GM23248 (cell line): ENCODE measurements around the gene CDK12. TPM values are rescaled to one million over a fixed set of nuclear protein-coding genes. Genes with fewer than 3 reads are reported as not detected.

Source experiments
- DNase-seq: peaks from one replicate; pipeline ENCODE4 v3.0.0-alpha.2; 2015
- H2AFZ ChIP-seq: fragments of 200-600 bp; sonication (generic); 2 replicates; pipeline ENCODE4 v1.6.1; 2016; ENCODE audit warnings: antibody characterized with exemption
- H3F3A ChIP-seq: fragments of 200-600 bp; sonication (generic); 2 replicates; pipeline ENCODE4 v1.6.1; 2016; ENCODE audit warnings: mild to moderate bottlenecking, antibody characterized with exemption, mixed run types; ENCODE audit not compliant: insufficient read depth
- H3K27ac ChIP-seq: fragments of 200-600 bp; sonication (generic); 2 replicates; pipeline ENCODE4 v1.5.1; 2016; ENCODE audit warnings: mild to moderate bottlenecking
- H3K27me3 ChIP-seq: fragments of 200-600 bp; sonication (generic); replicated peaks from 2 replicates; pipeline ENCODE4 v1.6.1; 2016; ENCODE audit warnings: mild to moderate bottlenecking; ENCODE audit not compliant: insufficient read depth
- H3K36me3 ChIP-seq: fragments of 200-600 bp; sonication (generic); 2 replicates; pipeline ENCODE4 v1.6.1; 2016; ENCODE audit warnings: low read depth, mild to moderate bottlenecking
- H3K4me1 ChIP-seq: fragments of 200-600 bp; sonication (generic); 2 replicates; pipeline ENCODE4 v1.6.1; 2016; ENCODE audit warnings: mild to moderate bottlenecking; ENCODE audit not compliant: insufficient read depth
- H3K4me2 ChIP-seq: fragments of 200-600 bp; sonication (generic); one replicate; pipeline ENCODE4 v1.6.1; 2016; ENCODE audit warnings: mild to moderate bottlenecking; ENCODE audit not compliant: unreplicated experiment
- H3K4me3 ChIP-seq: fragments of 200-600 bp; sonication (generic); 2 replicates; pipeline ENCODE4 v1.5.1; 2016; ENCODE audit warnings: mild to moderate bottlenecking
- H3K79me2 ChIP-seq: fragments of 200-600 bp; sonication (generic); 2 replicates; pipeline ENCODE4 v1.6.1; 2016; ENCODE audit warnings: mild to moderate bottlenecking; ENCODE audit not compliant: insufficient read depth
- H3K9ac ChIP-seq: fragments of 200-600 bp; sonication (generic); 2 replicates; pipeline ENCODE4 v1.6.1; 2016; ENCODE audit warnings: mild to moderate bottlenecking
- H3K9me2 ChIP-seq: fragments of 200-600 bp; sonication (generic); 2 replicates; pipeline ENCODE4 v1.6.1; 2016; ENCODE audit warnings: mixed run types, mild to moderate bottlenecking, moderate library complexity; ENCODE audit not compliant: insufficient read depth
- H3K9me3 ChIP-seq: fragments of 200-600 bp; sonication (generic); one replicate; pipeline ENCODE4 v1.6.1; 2017; ENCODE audit warnings: low read depth
- H4K20me1 ChIP-seq: fragments of 200-600 bp; sonication (generic); 2 replicates; pipeline ENCODE4 v1.6.0; 2016; ENCODE audit not compliant: insufficient read depth
- EZH2 ChIP-seq: fragments of 200-600 bp; sonication (generic); IDR thresholded peaks from 2 replicates; pipeline ENCODE4 v1.6.1; 2018; ENCODE audit warnings: antibody characterized with exemption, mild to moderate bottlenecking; ENCODE audit not compliant: insufficient read depth, poor library complexity, severe bottlenecking
- EZH2phosphoT487 ChIP-seq: fragments of 200-600 bp; sonication (generic); IDR thresholded peaks from 2 replicates; pipeline ENCODE4 v1.6.1; 2018; ENCODE audit warnings: antibody characterized with exemption, moderate library complexity, mild to moderate bottlenecking, low read depth; ENCODE audit not compliant: insufficient read depth
- WGBS, 2 experiments: methylation state at CpG; one replicate each; pipeline ENCODE4 v1.1.6; 2015 to 2017; ENCODE audit warnings: low lambda C conversion rate in 2 of 2, low coverage in 1 of 2; ENCODE audit errors: missing lambda C conversion rate in 2 of 2; 5-methylcytosine and 5-hydroxymethylcytosine counted together
- in situ Hi-C: fragments of 300-500 bp; cut with MboI; formaldehyde crosslinking; loops from 2 replicates; pipeline ENCODE4 v1.15.0; 2020
- polyA plus RNA-seq: library from polyadenylated mRNA; unstranded; fragments of >200 nt; fragmentation: Nextera tagmentation; extraction: Ambion mirVana; gene quantifications from 2 replicates; pipeline ENCODE4 v1.2.1, GENCODE V29; 2016
- total RNA-seq: library from RNA; depleted of rRNA; stranded (reverse); fragments of >200 nt; shearing (Covaris generic); gene quantifications from 2 replicates; pipeline ENCODE4 v1.2.3, GENCODE V29; 2014

Gene CDK12
- total and polyA plus RNA-seq, 2 experiments from 2014 or later = 8.9 to 21.1 TPM

DNA sequence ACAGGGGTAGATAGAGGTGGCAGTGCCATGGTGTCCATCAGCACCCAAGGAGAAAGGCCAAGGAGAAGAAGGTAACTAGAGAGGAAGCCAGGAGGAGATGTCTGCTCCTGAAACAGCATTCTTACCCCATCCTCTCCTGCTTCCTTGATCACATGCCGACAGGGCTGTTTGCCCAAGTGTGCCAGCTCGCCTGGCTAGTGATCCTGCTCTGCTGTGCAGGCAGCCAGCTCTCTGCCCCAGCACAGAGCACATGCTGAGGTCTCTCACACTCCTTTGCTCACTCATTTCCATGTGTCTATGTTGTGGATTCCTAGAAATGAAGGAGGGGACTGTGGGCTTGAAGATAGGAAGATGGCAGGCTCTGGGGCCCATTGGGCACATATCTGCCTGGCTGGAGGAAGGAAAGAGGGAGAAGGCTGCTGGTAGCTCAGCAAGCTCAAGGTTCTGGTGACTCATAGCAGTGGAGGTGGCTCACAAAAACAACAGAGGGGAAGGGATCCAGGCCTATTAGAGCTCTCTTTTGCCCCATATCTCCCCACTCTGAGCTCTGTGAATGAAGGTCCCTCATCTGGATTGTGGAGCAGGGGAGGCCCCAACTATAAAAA is 92.2 kb downstream of the CDK12 start:
- TF ChIP-seq EZH2 (no peak), EZH2phosphoT487 (no peak)
- Histone ChIP-seq H3K4me1 (peaks cover 23% of the 10 kb centered on the region), H3K27ac (no peak overlapping the region), H3K4me3 (no peak overlapping the region), H3K27me3 (no peaks in the 10 kb centered on the region), H3K9me2 (no peaks in the 10 kb centered on the region), H3K79me2 (no peaks in the 10 kb centered on the region), H3K4me2 (no peak overlapping the region), H3K9me3 (no peaks in the 10 kb centered on the region), H3K36me3 (no peaks in the 10 kb centered on the region; the same call in 1 of the 2 replicates), H4K20me1 (no peaks in the 10 kb centered on the region), H3K9ac (no peak overlapping the region), H2AFZ (no peak overlapping the region), H3F3A (no peaks in the 10 kb centered on the region; the same call in 1 of the 2 replicates)
- peak; percentile 84 for DNase-seq
- 21 to 25% methylated on average over 2 of the region's 2 CpGs for WGBS, 2 experiments
- in situ Hi-C loops = no loop called here

DNA sequence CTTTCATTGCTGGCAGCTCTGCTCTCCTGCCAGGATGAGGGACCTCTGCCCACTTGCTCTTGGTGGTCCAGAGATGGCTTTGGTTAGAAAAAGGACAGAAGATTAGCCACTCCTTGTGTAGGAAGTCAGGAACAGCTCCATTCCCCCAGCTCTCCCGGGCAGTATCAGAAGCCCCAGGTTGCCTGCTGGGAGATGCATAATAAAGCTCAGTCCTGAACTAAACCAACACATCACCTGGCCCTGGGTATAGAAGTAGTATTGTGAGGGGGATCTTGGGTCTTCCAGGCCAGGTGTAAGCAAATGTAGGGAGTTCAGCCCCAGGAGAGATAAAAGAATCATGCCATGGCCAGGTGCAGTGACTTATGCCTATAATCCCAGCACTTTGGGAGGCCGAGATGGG is 94.1 kb downstream of the CDK12 start:
- Histone ChIP-seq H2AFZ (no peak overlapping the region), H4K20me1 (no peaks in the 10 kb centered on the region), H3K9ac (no peak overlapping the region), H3K27ac (no peak overlapping the region), H3K4me2 (no peak overlapping the region), H3K9me3 (no peaks in the 10 kb centered on the region), H3K36me3 (peaks cover 11% of the 10 kb centered on the region; the same call in 1 of the 2 replicates), H3K27me3 (no peaks in the 10 kb centered on the region), H3K9me2 (no peaks in the 10 kb centered on the region), H3F3A (no peaks in the 10 kb centered on the region; the same call in 1 of the 2 replicates), H3K4me1 (peaks cover 20% of the 10 kb centered on the region), H3K4me3 (no peak overlapping the region), H3K79me2 (no peaks in the 10 kb centered on the region)
- in situ Hi-C loops = no loop called here
- TF ChIP-seq EZH2 (no peak), EZH2phosphoT487 (no peak)
- WGBS, 2 experiments = 95 to 96% methylated on average over 2 of the region's 2 CpGs
- no peak for DNase-seq

DNA sequence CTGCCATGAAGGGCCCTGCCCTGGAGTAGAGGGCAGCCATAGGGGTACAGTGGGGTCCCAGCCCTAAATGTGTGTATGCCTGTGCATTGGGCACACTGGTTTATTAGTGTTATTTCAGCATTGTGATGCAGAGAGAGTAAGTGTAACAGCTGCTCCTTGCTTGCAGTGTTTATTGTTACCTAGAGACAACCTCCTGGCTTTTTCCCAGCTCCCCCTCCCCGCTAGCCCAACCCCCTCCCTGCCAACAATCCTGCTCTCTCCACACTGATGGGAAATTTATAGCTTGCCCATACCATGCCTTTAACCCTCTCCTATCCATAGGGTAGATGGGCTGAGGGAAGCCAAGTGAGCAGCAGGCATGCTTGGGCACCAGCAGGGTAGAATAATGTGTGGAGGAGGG is 95.1 kb downstream of the CDK12 start:
- H3K9me2 ChIP-seq = no peaks in the 10 kb centered on the region
- no peak overlapping the region for H3K9ac ChIP-seq
- H3K4me3 ChIP-seq = no peak overlapping the region
- peaks cover 19% of the 10 kb centered on the region for H3K4me1 ChIP-seq
- DNase-seq = no peak
- H3K27ac ChIP-seq = no peak overlapping the region
- H4K20me1 ChIP-seq = no peaks in the 10 kb centered on the region
- no peaks in the 10 kb centered on the region for H3K9me3 ChIP-seq
- no peak for TF ChIP-seq EZH2
- TF ChIP-seq EZH2phosphoT487 = no peak
- 43 to 56% methylated on average over 1 of the region's 1 CpG for WGBS, 2 experiments
- H3K36me3 ChIP-seq = peaks cover 11% of the 10 kb centered on the region; the same call in 1 of the 2 replicates
- H3K4me2 ChIP-seq = no peak overlapping the region
- no peaks in the 10 kb centered on the region for H3K27me3 ChIP-seq
- H3K79me2 ChIP-seq = no peaks in the 10 kb centered on the region
- in situ Hi-C loops = no loop called here
- no peaks in the 10 kb centered on the region for H3F3A ChIP-seq
- no peak overlapping the region for H2AFZ ChIP-seq

DNA sequence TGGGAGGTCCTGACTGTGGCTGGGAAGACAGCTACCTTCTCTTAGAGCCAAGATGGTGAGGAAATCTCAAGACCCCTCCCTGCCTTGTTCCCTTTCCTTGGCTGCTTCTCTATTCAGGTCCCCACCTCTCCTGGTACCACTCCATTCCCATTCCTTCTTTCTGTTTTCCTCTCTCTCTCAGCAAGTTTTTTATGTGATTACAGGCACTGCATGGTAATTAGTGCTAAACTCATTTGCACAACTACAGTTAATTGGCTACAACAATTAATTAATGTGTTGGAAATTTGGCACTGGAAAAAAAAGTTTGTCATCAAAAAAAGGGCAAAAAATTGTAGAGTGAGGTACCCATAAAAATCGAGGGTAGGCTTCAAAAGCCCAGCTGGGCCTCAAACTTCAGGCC is 101.1 kb downstream of the CDK12 start:
- H3K4me3 ChIP-seq = no peak overlapping the region
- H3K4me2 ChIP-seq = no peak overlapping the region
- no peak overlapping the region for H2AFZ ChIP-seq
- H3K79me2 ChIP-seq = no peaks in the 10 kb centered on the region
- H3F3A ChIP-seq = no peaks in the 10 kb centered on the region
- no peak for TF ChIP-seq EZH2
- no peak for TF ChIP-seq EZH2phosphoT487
- H3K9ac ChIP-seq = no peak overlapping the region
- 71 to 89% methylated on average over 1 of the region's 1 CpG for WGBS, 2 experiments
- H3K9me2 ChIP-seq = no peaks in the 10 kb centered on the region
- H3K4me1 ChIP-seq = no peaks in the 10 kb centered on the region
- no peaks in the 10 kb centered on the region for H3K27me3 ChIP-seq
- H3K27ac ChIP-seq = no peak overlapping the region
- no peaks in the 10 kb centered on the region for H3K9me3 ChIP-seq
- peaks cover 11% of the 10 kb centered on the region; the same call in 1 of the 2 replicates for H3K36me3 ChIP-seq
- no peaks in the 10 kb centered on the region for H4K20me1 ChIP-seq
- in situ Hi-C loops = no loop called here
- DNase-seq = no peak

DNA sequence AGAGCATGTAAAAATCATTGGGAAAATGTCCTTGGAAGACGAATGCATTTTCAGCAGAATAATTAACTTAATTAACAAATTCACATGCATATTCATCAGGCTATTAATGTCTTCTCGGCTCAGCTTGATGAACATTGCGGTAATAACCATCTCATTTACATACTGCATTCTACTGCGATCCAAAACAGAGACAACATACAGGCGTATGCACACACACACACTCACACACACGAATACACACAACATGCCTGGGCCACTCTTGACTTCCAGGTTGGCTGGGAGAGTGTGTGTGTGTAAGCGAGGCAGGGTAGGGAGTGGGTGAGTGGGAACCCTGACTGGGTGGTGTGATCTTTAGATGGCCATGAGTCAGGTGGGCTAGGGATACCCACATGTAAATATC is 101.7 kb downstream of the CDK12 start:
- Histone ChIP-seq H3K9me2 (no peaks in the 10 kb centered on the region), H3K9ac (no peak overlapping the region), H3F3A (no peaks in the 10 kb centered on the region), H3K27ac (no peak overlapping the region), H3K27me3 (no peaks in the 10 kb centered on the region), H3K9me3 (no peaks in the 10 kb centered on the region), H4K20me1 (no peaks in the 10 kb centered on the region), H3K4me1 (no peaks in the 10 kb centered on the region), H3K4me2 (no peak overlapping the region), H2AFZ (no peak overlapping the region), H3K36me3 (peaks cover 11% of the 10 kb centered on the region; the same call in 1 of the 2 replicates), H3K4me3 (no peak overlapping the region), H3K79me2 (no peaks in the 10 kb centered on the region)
- WGBS, 2 experiments = 92 to 93% methylated on average over 7 of the region's 7 CpGs
- TF ChIP-seq EZH2 (no peak), EZH2phosphoT487 (no peak)
- DNase-seq = no peak
- in situ Hi-C loops = no loop called here
